ENCODE data around the gene ANO6. TPM values are rescaled to one million over a fixed set of nuclear protein-coding genes. Genes with fewer than 3 reads are reported as not detected.

Gene ANO6
- total RNA-seq, 2 donors from 2014 or later: 13.2 to 21.2 TPM

DNA sequence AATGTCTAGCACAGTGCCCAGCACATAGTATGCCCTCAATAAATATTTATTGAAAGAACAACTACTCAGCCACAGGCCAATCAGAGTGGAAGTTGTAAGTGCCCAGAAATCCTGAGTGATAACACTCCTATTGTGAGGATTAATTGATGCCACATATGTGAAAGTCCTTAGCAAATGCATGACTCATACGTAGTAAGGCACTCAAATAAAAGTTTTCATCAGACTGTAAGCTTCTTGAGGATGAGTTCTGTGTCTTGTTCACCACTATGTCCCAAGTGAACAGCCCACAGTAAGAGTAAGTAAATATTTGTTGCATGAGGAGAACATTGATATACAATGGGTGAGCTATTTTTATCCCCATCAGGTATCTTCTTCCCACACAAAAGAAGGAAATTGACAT is 24.7 kb upstream of the ANO6 start:
- no peak overlapping the region for H3K27ac ChIP-seq
- no peak overlapping the region for H3K4me3 ChIP-seq
- H3K36me3 ChIP-seq: no peaks in the 10 kb centered on the region
- intact Hi-C loops (cut with DNase I): no loop called here
- no peak for DNase-seq
- H3K27me3 ChIP-seq: no peaks in the 10 kb centered on the region
- no peaks in the 10 kb centered on the region for H3K9me3 ChIP-seq
- TF ChIP-seq, protein P1, sequence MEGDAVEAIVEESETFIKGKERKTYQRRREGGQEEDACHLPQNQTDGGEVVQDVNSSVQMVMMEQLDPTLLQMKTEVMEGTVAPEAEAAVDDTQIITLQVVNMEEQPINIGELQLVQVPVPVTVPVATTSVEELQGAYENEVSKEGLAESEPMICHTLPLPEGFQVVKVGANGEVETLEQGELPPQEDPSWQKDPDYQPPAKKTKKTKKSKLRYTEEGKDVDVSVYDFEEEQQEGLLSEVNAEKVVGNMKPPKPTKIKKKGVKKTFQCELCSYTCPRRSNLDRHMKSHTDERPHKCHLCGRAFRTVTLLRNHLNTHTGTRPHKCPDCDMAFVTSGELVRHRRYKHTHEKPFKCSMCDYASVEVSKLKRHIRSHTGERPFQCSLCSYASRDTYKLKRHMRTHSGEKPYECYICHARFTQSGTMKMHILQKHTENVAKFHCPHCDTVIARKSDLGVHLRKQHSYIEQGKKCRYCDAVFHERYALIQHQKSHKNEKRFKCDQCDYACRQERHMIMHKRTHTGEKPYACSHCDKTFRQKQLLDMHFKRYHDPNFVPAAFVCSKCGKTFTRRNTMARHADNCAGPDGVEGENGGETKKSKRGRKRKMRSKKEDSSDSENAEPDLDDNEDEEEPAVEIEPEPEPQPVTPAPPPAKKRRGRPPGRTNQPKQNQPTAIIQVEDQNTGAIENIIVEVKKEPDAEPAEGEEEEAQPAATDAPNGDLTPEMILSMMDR (IDR thresholded peaks at IDR 0.05): no peak
- no peak overlapping the region for H3K9ac ChIP-seq (ENCODE audit: low read depth in 2 of 2, low read length in 2 of 2)
- no peaks in the 10 kb centered on the region for H3K4me1 ChIP-seq

DNA sequence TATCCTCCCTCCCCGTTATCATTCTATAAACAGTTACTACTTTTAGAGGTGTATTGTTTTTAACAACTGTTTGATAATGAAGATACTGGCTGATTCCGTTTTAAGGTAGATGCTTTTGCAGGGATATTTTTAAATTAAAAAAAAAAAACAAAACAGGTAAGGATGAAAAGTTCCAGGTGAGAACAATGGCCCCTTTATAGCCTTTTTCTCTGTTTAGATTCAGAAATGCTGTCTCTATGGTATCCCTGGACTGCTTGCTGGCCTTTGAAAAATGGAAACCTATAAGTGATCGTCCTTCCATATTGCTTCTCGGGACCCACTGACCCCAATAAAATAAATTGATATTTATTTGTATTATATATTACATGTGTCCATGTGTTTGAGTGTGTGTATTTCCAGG is 23.2 kb upstream of the ANO6 start:
- DNase-seq: no peak
- TF ChIP-seq, protein P1 (IDR thresholded peaks at IDR 0.05): no peak
- no peak overlapping the region for H3K9ac ChIP-seq (ENCODE audit: low read depth in 2 of 2, low read length in 2 of 2)
- no peaks in the 10 kb centered on the region for H3K27me3 ChIP-seq
- no peak overlapping the region for H3K4me3 ChIP-seq
- H3K27ac ChIP-seq: no peak overlapping the region
- intact Hi-C loops (cut with DNase I): no loop called here
- no peaks in the 10 kb centered on the region for H3K9me3 ChIP-seq
- no peaks in the 10 kb centered on the region for H3K4me1 ChIP-seq
- no peaks in the 10 kb centered on the region for H3K36me3 ChIP-seq

DNA sequence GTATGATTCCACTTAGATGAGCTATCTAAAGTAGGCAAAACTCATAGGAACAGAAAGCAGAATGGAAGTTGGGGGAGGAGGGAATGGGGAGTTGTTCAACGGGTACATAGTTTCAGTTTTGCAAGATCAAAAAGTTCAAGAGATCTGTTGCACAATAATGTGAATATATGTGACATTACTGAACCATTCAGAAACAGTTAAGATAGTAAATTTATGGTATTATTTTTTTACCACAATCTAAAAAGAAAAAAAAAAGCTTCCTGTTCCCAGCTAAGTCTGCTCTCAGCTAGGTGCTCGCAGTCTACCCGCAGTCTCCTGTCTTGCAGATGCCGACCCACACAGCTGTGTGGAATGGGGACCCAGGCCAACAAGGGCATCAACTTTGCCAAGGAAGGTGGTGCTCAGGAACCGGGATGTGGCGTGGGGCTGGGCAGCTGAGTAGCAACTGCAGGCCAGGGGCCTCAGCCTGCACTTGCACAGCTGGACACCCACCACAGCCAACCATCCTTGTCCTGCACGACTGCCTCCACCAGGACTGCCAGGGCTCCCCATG is 15.3 kb upstream of the ANO6 start:
- H3K4me3 ChIP-seq: no peak overlapping the region
- H3K9ac ChIP-seq (ENCODE audit: low read depth in 2 of 2, low read length in 2 of 2): no peak overlapping the region
- TF ChIP-seq, protein P1 (IDR thresholded peaks at IDR 0.05): no peak
- no peaks in the 10 kb centered on the region for H3K36me3 ChIP-seq
- H3K27ac ChIP-seq: no peak overlapping the region
- no peaks in the 10 kb centered on the region for H3K9me3 ChIP-seq
- no peak for DNase-seq
- H3K4me1 ChIP-seq: no peaks in the 10 kb centered on the region
- intact Hi-C loops (cut with DNase I): no loop called here
- no peaks in the 10 kb centered on the region for H3K27me3 ChIP-seq

DNA sequence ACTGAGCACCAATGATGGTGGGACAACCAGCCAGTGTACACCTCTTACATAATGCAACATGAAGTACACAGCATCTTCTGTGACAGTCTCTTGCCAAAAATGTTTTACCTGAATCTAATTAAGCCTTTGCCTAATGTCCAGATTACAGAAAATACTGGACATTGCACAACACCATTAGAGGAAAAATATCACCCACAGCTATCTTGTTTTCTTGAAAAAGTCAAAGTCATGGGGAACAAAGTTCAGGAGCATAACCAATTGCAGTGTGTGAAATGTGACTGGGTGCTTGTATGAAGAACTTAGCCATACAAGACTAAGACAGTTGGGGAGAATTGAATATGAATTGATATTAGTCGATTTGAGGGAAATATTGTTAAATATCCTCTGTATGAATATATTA is 12.1 kb upstream of the ANO6 start:
- H3K9me3 ChIP-seq: no peaks in the 10 kb centered on the region
- no peaks in the 10 kb centered on the region for H3K4me1 ChIP-seq
- H3K4me3 ChIP-seq: no peak overlapping the region
- no peaks in the 10 kb centered on the region for H3K27me3 ChIP-seq
- TF ChIP-seq, protein P1 (IDR thresholded peaks at IDR 0.05): no peak
- DNase-seq: no peak
- intact Hi-C loops (cut with DNase I): no loop called here
- H3K36me3 ChIP-seq: no peaks in the 10 kb centered on the region
- no peak overlapping the region for H3K9ac ChIP-seq (ENCODE audit: low read depth in 2 of 2, low read length in 2 of 2)
- no peak overlapping the region for H3K27ac ChIP-seq

DNA sequence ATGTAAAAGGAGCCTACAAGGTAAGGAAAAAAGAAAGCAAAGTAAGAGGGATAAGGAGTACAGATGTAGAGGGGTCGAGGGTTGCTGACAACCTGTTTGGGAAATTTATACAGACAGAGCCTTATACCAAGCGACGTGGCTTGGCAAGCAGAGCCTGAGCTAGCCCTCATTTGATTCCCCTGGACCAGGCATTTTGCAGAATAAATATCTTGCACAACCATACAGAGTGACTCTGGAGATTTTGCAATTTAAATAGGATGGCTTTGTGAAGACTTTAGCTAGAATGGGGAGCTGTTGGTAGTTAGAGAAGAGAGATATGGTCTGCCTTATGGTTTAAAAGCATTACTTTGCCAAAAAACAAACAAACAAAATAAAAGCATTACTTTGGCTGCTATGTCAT is 11.1 kb upstream of the ANO6 start:
- intact Hi-C loops (cut with DNase I): no loop called here
- no peak overlapping the region for H3K27ac ChIP-seq
- TF ChIP-seq, protein P1 (IDR thresholded peaks at IDR 0.05): no peak
- H3K4me3 ChIP-seq: no peak overlapping the region
- no peaks in the 10 kb centered on the region for H3K9me3 ChIP-seq
- no peaks in the 10 kb centered on the region for H3K27me3 ChIP-seq
- no peaks in the 10 kb centered on the region for H3K36me3 ChIP-seq
- DNase-seq: no peak
- H3K9ac ChIP-seq (ENCODE audit: low read depth in 2 of 2, low read length in 2 of 2): no peak overlapping the region
- no peaks in the 10 kb centered on the region for H3K4me1 ChIP-seq
